ENCODE results near the gene C2CD2.
"Not testable (repeated sequence)": the region's sequence is repeated elsewhere in the genome, so short reads cannot be mapped to it uniquely, and the experiment has no call there.

C2CD2 gene

GRCh38 chr21:41973861-41974751, 20.3 kb upstream of the C2CD2 start:
- no peak for DNase-seq

DNA sequence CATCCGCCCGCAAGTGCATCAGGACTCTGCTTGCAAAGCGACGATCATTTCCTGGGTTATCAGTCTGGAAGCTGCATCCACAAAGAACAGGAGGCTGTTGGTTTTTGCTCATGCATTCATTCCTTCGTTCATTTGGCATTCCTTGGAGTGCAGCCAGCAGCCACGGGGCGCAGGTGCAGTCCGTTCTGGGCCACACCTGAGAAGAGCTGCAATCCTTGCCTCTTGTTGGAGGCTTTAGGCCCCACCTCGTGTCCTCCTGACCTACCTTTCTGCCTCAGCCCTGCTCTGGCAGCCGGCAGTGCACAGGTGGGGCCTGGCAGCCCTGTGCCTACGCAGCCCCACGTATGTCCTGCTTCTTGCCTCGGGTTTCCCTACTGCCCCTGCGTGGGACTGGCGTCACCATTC, 19.6 kb upstream of the C2CD2 start:
- DNase-seq: no peak

DNA sequence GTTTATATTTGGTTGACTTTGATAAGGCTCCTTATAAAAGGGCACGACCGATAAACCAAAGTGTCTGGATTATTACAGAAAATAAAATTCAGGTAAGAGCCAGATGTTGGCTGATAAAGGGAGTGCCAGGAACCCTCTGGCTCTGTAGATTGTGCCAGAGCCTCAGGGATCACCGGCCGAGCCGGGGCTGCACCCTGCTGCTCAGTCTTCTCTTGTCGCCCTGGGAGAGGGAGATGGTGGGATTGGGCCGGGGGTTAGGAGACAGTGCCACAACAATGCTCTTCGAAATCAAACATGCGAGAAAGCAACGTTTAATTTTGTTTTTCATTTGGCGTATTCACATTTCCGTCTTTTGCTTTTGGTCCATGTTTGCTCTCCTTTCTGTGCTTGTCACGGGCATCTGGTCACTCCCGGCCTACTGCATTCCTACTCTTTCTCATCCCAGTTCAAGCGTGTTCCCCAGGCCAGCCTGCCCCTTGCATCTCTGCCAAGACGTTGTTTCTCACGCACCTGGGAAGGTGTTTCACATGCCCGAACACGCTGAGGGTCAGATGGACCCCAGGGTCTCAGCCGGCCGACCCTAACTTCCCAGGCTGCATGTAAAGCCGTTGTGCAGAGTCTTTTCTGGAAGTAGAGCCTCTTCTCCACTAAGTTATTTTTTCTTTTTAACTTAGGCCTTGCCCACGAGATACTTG, 18.8 kb upstream of the C2CD2 start:
- DNase-seq: no peak

GRCh38 chr21:41971891-41972290, 18.1 kb upstream of the C2CD2 start:
- DNase-seq: no peak

- DNase-seq: no peak
Measured at GRCh38 chr21:41970751-41971653, 17.2 kb upstream of the C2CD2 start.

GRCh38 chr21:41970106-41970391, 16.2 kb upstream of the C2CD2 start:
- DNase-seq: no peak

DNA sequence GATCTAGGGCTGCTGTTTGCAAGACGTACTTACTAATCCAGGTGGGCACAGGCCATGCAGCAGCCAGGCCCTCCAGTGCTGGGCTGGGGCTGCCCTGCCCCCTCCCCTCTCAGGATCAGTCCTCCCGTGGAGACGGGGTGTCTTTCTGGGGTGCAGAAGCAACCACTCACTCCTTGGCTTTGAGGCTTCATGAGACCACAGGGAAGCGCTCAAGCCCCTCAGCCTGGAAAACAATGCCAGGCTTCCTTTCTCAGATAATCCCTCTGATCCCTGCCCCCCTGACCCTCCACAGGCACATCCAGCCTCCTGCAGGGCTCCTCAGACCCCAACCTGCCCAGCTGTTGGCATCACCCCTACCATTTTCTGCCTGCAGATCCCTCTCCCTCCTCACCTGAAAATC, 13.9 kb upstream of the C2CD2 start:
- DNase-seq: no peak

DNA sequence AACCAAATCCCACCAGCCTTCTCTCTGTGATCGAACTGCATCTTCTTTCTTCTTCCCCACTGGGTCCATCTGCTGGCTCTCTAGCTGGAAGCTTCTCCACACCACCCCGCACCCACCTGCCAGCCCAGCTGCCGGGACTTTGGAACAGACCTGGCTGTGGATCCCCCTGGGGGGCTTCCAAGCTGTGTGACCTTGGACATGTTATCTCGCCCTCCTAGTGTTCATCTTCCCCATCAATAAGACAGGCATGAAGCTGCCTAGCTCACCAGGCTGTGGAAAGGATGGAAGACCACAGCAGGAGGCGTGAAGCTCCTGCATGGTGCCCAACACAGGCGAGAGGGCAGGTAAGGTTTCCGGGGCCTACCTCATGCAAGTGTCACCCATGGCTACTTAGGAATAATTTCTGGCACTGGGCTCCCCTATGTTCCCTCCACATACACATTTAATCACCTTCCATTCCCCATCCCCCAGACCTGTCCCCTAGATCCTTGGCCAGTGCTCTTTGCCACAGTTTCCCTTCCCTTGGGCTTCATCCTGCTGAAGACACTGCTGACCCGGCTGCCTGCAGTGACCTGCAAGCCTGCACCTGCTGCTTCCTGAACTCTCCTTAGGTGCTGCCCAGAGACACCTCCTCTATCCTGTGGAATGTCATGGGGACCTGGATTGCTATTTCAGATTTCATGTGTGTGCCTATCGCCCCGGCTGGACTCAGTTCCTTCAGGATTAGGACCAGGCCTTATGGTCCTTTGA, 13.2 kb upstream of the C2CD2 start:
- no peak for DNase-seq

DNA sequence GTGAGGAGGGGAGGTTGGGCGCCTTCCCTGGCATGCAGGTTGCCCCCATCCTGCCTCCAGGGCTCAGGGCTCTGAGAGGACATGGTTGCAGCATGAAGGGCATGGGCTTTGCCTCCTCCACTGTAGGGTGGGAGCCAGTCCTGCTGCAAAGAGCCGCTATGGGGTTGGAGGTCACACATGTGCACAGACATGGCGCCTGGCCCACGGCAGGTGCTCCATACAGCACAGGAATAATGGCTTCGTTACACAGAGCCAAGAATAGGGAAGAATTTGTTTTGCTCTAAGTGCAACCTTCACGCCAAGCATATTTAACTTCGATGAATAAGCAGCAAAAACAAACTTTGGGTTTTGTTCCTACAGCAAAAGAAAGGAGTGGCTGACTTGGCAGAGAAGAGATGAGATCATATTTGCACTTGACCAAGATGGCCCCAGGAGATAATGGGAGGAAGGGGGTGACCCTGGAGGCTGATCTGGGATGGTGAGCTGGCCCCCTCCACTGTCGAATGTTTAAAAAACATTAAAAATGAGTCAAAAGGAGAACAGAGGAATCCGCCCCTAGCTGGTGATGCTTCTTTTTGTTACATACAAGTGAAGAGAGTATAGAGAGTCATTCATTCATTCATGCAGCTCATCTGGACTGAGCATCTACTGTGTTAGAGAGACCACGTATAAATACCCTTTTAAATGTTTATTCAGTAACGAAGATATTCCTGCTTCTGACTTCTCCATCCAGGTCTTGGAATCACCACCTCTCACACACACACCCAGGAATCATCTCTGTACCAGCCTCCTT, 12.4 kb upstream of the C2CD2 start:
- DNase-seq: no peak

DNA sequence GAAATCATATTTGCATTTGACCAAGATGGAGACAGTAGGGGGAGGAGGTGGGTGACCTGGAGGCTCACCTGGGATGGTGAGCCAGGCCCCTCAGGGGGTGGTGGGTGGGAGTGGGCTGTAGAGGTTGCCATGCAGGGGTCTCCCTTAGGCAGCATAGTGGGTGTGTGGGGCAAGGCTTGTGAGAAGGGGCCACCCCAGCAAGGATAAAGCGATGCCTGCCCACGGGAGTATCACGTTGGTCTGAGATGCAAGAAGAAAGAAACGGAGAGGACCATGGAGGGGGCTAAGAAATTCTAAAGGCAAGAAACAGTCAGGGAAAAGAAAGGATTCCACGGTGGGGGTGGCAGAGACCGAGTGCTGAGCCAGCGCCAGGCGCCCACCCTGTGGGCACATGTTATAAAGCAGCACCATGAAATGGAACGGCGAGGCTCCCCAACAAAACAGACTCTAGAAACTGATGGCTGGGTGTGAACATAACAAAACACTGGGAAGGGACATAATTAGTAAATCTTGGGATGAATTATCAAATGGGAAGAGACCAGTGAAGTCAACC, 11.7 kb upstream of the C2CD2 start:
- DNase-seq: no peak

DNA sequence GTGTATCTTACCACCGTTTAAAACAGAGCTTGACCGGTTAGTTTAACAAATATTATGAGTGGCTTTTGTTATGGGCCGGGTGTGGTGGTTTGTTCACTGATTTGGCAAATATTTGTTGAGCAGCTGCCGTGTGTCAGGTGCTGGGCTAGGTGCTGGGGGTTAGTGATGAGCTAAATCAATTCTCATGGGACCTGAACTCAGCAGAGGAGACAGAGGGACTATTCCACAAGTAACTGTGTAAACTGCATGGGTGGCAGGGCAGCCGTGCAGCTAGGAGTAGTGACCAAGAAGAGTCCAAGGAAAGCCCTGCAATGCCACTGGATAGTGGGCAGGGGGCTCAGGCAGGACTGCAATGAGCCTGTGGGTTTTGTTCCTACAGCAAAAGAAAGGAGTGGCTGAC, 11.2 kb upstream of the C2CD2 start:
- DNase-seq: no peak

GRCh38 chr21:41964171-41964570, 10.4 kb upstream of the C2CD2 start:
- no peak for DNase-seq

DNA sequence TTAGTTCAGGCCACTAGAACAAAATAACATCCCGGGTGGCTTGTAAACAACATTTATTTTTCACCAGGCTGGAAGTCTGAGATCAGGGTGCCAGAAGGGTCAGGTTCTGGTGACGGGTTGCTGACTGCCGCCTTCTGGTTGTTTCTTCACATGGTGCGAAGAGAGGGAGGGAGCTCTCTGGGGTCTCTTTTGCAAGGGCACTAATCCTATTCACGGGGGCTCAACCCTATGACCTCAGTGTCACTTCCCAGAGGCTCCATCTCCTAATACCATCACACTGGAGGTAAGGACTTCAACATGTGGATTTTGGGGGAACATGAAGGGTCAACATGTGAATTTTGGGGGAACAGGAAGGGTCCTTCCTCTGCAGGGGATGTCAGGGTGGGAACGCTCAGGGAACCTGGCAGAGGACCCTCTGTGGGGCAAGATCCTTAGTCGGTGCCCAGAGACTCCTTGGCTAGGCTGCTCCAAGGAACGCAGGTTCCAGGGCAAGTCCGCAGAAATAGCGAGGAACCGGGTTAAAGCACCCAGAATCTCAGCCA, 8.7 kb upstream of the C2CD2 start:
- DNase-seq: no peak

DNA sequence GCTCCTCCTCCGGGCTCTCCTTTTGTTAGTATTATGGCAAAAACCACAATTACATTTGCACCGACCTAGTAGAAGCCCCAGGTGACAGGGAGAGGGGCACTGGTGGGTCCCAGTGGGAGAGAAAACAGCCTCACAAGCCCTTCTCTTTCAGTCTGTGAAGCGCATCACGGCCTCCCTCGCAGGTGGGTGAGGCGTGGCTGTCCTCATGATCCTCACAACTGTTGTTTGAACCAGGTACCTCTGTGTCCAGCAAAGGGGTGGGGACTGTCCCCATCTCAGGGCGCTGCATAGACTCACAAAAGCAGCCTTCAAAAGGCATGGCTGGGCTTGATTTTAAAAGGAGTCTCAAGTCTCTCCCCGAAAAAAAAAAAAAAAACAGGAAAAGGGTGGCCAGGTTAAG, 7.9 kb upstream of the C2CD2 start:
- DNase-seq: no peak

GRCh38 chr21:41961282-41961701, 7.5 kb upstream of the C2CD2 start:
- DNase-seq: no peak

DNA sequence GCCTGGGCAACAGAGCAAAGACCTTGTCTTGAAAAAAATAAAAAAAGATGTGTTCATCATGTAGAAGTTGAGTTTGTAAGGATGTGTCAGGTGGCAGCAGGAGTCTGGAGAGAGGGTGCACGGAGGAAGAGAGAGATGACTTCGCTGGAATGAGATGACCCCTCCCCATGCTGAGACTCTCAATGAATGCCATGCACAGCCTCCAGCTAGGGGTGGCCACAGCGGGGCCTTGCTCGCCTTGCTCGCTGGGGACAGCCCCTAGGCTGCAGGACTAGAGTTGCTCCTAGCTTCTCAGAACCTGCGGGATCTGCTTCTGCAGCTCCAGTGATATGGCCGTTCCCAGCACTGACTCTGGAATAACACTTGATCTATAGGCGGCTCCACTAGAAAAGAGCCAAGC, 6.6 kb upstream of the C2CD2 start:
- DNase-seq: no peak

DNA sequence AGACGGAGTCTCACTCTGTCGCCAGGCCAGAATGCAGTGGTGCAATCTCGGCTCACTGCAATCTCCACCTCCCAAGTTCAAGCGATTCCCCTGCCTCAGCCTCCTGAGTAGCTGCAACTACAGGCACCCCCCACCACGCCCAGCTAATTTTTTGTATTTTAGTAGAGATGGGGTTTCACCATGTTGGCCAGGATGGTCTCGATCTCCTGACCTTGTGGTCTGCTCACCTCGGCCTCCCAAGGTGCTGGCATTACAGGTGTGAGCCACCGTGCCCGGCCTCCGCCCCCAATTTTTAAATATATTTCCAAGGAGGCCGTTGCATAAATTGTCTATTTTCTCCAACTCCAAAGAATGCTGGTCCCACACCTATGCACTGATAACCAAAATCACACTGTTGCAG, 5.9 kb upstream of the C2CD2 start:
- not testable (repeated sequence) for DNase-seq

DNA sequence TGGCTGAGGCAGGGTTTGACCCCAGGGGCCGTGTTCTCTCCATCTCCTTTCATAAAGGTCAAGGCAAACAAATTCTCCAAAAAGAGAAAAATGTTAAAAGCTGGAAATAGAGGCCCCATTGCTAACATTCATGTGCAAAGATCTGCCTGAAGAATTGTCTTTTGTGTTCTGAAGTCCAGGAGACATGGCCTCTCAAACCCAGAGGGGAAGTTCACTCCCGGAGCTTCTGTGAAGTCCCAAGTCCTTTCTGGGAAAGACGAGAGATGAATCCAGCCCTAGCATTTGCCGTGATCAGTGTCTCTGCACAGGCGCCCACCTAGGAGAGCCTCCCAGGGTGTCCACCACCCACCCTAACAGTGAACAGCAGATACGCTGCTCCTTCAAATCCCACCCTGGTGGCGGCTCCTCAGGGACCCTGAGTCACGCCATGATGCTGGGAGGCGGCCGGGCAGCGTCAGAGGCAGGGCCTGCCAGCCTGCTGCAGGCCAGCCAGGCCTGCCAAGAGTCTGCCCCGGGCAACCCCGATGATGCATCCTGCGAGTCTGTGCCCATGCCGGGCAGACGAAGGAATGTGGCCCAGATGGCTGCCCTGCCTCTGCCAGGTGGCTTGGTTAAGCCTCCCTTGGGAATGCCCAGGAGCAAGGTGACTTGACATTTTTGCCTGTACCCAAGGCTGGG, 5.2 kb upstream of the C2CD2 start:
- DNase-seq: no peak

GRCh38 chr21:41957991-41958766, 4.4 kb upstream of the C2CD2 start:
- DNase-seq: no peak

Measured in CD4-positive, alpha-beta T cell treated with Interferon alpha-2 for 1 hour (primary cell).